GM12865 (cell line): ENCODE data around the gene DYRK3.

Experiments
- DNase-seq: peaks from one replicate; pipeline ENCODE4 v3.0.0; 2010; ENCODE audit warnings: low read depth
- H3K4me3 ChIP-seq: 2 replicates; pipeline ENCODE4 v1.5.1; 2011; ENCODE audit warnings: mild to moderate bottlenecking, low read depth, low read length, control low read depth
- TF ChIP-seq, protein P1 (sequence below): IDR thresholded peaks from 2 replicates; pipeline ENCODE4 v1.5.1; 2011; ENCODE audit warnings: low read length, control low read depth, low read depth, inconsistent platforms; ENCODE audit not compliant: insufficient read depth; ENCODE audit errors: missing control alignments

The DYRK3 gene

DNA sequence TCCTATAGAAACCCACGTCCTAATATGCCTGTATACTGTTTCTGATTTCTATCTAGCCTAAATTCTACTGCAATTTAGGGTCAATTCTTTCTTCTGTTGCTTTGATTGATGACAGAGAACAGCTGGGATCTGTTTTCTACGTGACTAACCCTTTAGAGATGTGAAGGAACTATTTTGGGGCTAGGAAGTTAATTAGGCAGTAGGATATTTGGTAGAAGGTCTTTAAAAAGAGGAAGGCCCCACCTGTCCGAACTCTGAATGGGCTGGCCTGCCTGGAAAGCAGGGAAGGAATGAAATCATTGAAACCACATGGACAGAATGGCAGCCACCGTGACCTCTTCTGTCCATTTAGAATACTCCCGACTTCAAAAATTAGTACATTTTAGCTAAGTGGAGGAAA, 44.1 kb upstream of the DYRK3 start:
- TF ChIP-seq, protein P1, sequence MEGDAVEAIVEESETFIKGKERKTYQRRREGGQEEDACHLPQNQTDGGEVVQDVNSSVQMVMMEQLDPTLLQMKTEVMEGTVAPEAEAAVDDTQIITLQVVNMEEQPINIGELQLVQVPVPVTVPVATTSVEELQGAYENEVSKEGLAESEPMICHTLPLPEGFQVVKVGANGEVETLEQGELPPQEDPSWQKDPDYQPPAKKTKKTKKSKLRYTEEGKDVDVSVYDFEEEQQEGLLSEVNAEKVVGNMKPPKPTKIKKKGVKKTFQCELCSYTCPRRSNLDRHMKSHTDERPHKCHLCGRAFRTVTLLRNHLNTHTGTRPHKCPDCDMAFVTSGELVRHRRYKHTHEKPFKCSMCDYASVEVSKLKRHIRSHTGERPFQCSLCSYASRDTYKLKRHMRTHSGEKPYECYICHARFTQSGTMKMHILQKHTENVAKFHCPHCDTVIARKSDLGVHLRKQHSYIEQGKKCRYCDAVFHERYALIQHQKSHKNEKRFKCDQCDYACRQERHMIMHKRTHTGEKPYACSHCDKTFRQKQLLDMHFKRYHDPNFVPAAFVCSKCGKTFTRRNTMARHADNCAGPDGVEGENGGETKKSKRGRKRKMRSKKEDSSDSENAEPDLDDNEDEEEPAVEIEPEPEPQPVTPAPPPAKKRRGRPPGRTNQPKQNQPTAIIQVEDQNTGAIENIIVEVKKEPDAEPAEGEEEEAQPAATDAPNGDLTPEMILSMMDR = no peak
- no peak overlapping the region for H3K4me3 ChIP-seq
- no peak for DNase-seq

DNA sequence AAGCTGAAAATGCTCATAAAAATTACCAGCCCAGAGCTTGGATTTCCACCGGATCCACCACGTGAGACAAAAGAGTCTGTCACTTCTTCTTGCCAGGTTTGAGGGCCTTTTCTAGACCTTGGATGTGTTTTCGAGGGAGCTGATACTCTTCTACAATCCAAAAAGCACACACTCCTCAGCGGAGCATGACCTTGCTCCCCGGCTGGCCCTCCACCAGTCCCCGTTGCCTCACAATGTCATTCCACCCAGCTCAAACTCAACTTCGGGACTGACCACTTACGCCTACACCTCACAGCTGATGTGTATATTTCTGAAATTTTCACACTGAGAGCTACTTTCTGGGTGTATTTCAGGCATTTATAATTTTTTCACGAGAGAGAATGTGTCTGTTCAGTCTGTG, 43.6 kb upstream of the DYRK3 start:
- DNase-seq = no peak
- TF ChIP-seq, protein P1 = no peak
- H3K4me3 ChIP-seq = no peak overlapping the region

DNA sequence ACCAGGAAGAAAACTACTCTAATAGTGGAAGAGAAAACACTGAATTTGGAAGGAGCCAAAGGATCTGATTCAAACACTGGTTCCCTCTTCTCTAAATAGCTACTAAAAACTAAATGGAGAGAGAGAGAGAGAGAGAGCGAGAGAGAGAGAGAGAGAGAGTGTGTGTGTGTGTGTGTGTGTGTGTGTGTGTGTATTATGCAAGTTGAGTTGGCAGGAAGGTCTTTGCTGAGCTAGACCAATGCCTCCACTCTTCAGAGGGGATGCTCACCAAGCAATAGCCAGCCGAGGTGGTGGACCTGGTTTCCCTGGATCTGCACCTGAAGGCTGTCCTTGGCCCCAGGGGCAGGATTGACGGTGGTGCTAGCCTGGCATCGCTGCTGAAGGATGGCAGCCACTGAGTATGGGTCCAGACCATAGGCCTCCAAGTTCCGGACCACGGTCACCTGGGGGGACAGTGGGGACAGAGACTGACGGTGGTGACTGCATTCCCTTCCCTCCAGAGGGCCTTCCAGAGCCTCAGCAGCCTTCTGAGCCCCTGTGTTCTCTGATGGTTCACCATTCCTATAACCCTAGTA, 41.9 kb upstream of the DYRK3 start:
- TF ChIP-seq, protein P1 = no peak
- no peak overlapping the region for H3K4me3 ChIP-seq
- DNase-seq = no peak

DNA sequence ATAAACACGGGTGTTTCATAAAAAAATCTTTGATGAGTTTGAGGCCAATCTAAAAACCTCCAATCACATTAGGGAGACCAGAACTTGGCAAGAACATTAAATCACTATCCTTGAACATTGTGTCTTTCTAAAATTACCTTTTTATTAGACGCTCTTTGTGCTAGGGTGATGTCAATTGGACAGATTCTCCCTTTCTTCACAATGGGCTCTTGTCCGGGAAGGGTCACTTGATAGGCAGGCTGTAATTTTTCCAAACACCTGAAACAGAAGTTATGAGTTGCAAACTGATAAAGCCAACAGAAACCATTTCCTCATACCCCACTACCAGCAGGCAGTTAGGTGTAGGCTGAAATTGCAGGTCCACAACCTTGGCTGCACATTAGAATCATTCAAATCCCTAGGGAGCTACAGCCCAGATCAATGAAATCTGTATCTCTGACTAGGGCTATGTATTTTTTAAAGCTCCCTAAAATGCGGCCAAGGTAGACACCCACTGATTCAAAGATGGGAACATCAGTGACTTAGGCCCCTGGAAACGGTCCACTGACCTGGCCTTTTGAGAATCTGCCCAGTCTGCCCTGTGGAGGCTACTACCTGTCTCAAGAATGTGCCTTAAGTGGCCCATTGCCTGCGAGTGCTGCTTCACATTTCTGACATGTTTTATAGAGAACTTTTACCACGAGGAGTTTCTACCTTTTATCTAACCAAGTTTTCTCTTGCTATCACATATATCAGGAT, 39.6 kb upstream of the DYRK3 start:
- DNase-seq = no peak
- no peak overlapping the region for H3K4me3 ChIP-seq
- TF ChIP-seq, protein P1 = no peak

DNA sequence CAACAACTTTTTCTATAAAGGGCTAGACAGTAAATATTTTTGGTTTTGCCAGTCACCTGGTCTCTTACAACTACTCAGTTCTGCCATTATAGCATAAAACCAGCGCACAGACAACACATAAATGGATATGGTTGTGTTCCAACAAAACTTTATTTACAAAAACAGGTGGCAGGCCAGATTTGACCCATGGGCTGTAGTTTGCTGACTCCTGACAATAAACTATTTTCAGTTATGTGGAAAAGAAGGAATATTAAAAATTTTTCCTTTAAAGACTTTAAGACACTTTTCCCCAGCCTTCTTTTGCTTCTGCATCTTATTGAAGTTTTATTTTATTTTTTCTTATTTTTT, 39.0 kb upstream of the DYRK3 start:
- no peak for DNase-seq
- TF ChIP-seq, protein P1 = no peak

DNA sequence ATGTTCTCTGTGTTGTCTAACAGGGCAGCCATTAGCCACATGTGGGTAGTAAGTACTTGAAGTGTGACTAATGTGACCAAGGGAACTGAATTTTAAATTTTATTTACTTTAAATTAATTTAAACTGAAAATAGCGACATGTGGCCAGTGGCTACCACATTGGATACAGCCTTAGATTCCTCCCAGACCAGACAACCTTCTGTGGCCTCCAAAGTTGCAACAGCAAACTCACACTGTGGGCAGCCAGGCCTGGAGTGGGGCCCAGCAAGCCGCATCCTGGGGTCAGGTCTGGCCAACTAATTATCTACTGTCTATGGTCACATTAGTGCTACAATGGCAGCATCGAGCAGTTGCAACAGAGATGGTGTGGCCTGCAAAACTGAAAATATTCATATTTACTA, 34.8 kb upstream of the DYRK3 start:
- no peak overlapping the region for H3K4me3 ChIP-seq
- DNase-seq = no peak
- TF ChIP-seq, protein P1 = no peak

More for the DNA sequence above, 39.0 kb upstream of the DYRK3 start:
- no peak overlapping the region for H3K4me3 ChIP-seq

DNA sequence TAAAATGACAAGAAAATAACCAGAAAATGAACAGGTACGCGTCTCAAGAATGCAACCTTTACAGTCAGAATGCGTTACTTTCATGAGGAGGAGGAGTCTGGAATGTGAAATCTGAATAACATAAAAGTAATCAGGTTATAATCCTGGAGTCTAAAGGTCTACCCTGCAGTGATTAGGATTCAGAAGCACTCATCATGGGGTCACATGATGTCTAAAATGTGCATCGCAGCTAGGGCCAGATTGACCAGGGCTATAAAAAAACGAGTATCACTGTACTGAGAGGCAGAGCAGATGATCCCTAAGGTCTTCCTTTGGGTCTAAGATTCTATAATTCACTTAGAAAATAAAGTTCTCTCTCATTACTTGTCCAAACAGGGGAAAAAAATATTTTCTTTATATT, 30.5 kb upstream of the DYRK3 start:
- H3K4me3 ChIP-seq = no peak overlapping the region
- TF ChIP-seq, protein P1 = no peak
- no peak for DNase-seq
